ENCODE results near the gene CHD9.

GRCh38 chr16:53100889-53101288 lies 46.1 kb downstream of the CHD9 start:
- no peak for TF ChIP-seq CTCF (IDR thresholded peaks at IDR 0.05)
- no peak for TF ChIP-seq POLR2A (IDR thresholded peaks at IDR 0.05)

Data from thyroid gland (tissue), 4 donors.